HepG2 (cell line): Measurements from ENCODE around the gene KCTD15.

Source experiments
- HNRNPL ChIP-seq: fragments of 200-400 bp; formaldehyde crosslinking; IDR thresholded peaks from 2 replicates; pipeline ENCODE4 v1.6.1; 2017; ENCODE audit warnings: mild to moderate bottlenecking, low read depth, low read length
- MAFF ChIP-seq: IDR thresholded peaks from 2 replicates; pipeline ENCODE4 v1.6.1; 2011; ENCODE audit warnings: low read depth, low read length, improper control_type of control experiment
- NR2C2 ChIP-seq: sonication (generic); formaldehyde crosslinking; IDR thresholded peaks from 2 replicates; pipeline ENCODE4 v1.4.0; 2020; ENCODE audit warnings: missing genetic modification reagents, mild to moderate bottlenecking, moderate library complexity, borderline replicate concordance
- POLR2A ChIP-seq, 2 experiments: IDR thresholded peaks; 2 replicates each; pipeline ENCODE4 v1.6.1; 2011; ENCODE audit warnings: low read depth in 2 of 2, low read length in 2 of 2, mild to moderate bottlenecking in 1 of 2, moderate library complexity in 1 of 2; ENCODE audit not compliant: insufficient read depth in 1 of 2
- SALL1 ChIP-seq: sonication (generic); formaldehyde crosslinking; IDR thresholded peaks from 2 replicates; pipeline ENCODE4 v1.8.0; 2022; ENCODE audit warnings: mild to moderate bottlenecking, missing genetic modification reagents
- SMARCC2 ChIP-seq: fragments of 450-650 bp; IDR thresholded peaks from 2 replicates; pipeline ENCODE4 v1.6.1; 2017; ENCODE audit warnings: antibody characterized with exemption, mild to moderate bottlenecking
- XBP1 ChIP-seq: sonication (generic); formaldehyde crosslinking; IDR thresholded peaks from 2 replicates; pipeline ENCODE4 v1.5.0; 2020; ENCODE audit warnings: missing genetic modification reagents
- YEATS2 ChIP-seq: sonication (generic); formaldehyde crosslinking; IDR thresholded peaks from 2 replicates; pipeline ENCODE4 v1.4.0; 2020; ENCODE audit warnings: missing genetic modification reagents, borderline replicate concordance
- ZSCAN25 ChIP-seq: sonication (generic); formaldehyde crosslinking; IDR thresholded peaks from 2 replicates; pipeline ENCODE4 v1.8.0; 2022; ENCODE audit warnings: mild to moderate bottlenecking, missing genetic modification reagents
- ZSCAN9 ChIP-seq: IDR thresholded peaks from 2 replicates; pipeline ENCODE4 v1.6.1; 2016; ENCODE audit warnings: borderline replicate concordance
- TF ChIP-seq, protein P1 (sequence below): sonication (generic); formaldehyde crosslinking; IDR thresholded peaks from 2 replicates; pipeline ENCODE4 v1.4.0; 2020; ENCODE audit warnings: mild to moderate bottlenecking, missing genetic modification reagents, borderline replicate concordance
- TF ChIP-seq, protein P2 (sequence below): sonication (generic); formaldehyde crosslinking; IDR thresholded peaks from 2 replicates; pipeline ENCODE4 v1.4.0; 2020; ENCODE audit warnings: mild to moderate bottlenecking, low read depth, missing genetic modification reagents

DNA sequence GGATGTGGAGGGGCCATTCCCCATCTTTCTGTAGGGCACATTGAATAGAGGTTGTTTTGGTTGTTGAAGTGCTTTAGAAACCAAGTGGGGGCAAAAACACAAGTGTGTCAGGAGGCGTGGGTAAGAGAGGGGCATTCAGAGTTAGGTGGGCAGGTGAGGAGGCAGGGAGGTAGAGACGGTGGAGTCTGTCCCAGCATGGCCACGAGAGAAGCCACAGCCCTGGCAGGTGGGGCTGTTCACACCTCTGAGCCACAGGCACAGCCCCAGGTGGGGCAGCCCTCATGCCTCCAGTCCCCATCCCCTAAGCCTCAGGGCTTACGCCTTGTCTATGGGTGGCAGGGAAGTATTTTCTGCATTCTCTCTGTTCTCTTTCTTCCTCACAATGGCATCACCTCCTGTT lies 43.7 kb downstream of the KCTD15 start:
- TF ChIP-seq NR2C2 (no peak), ZSCAN9 (CRISPR knock-in tag) (no peak), ZSCAN25 (CRISPR knock-in tag) (no peak), SMARCC2 (no peak), YEATS2 (CRISPR knock-in tag) (no peak), HNRNPL (no peak), XBP1 (no peak), SALL1 (CRISPR knock-in tag) (no peak), POLR2A (IDR thresholded peaks at IDR 0.05; ENCODE audit: insufficient read depth in 1 of 2, low read depth in 2 of 2, low read length in 2 of 2) (no peak), MAFF (no peak)
- TF ChIP-seq, protein P1, sequence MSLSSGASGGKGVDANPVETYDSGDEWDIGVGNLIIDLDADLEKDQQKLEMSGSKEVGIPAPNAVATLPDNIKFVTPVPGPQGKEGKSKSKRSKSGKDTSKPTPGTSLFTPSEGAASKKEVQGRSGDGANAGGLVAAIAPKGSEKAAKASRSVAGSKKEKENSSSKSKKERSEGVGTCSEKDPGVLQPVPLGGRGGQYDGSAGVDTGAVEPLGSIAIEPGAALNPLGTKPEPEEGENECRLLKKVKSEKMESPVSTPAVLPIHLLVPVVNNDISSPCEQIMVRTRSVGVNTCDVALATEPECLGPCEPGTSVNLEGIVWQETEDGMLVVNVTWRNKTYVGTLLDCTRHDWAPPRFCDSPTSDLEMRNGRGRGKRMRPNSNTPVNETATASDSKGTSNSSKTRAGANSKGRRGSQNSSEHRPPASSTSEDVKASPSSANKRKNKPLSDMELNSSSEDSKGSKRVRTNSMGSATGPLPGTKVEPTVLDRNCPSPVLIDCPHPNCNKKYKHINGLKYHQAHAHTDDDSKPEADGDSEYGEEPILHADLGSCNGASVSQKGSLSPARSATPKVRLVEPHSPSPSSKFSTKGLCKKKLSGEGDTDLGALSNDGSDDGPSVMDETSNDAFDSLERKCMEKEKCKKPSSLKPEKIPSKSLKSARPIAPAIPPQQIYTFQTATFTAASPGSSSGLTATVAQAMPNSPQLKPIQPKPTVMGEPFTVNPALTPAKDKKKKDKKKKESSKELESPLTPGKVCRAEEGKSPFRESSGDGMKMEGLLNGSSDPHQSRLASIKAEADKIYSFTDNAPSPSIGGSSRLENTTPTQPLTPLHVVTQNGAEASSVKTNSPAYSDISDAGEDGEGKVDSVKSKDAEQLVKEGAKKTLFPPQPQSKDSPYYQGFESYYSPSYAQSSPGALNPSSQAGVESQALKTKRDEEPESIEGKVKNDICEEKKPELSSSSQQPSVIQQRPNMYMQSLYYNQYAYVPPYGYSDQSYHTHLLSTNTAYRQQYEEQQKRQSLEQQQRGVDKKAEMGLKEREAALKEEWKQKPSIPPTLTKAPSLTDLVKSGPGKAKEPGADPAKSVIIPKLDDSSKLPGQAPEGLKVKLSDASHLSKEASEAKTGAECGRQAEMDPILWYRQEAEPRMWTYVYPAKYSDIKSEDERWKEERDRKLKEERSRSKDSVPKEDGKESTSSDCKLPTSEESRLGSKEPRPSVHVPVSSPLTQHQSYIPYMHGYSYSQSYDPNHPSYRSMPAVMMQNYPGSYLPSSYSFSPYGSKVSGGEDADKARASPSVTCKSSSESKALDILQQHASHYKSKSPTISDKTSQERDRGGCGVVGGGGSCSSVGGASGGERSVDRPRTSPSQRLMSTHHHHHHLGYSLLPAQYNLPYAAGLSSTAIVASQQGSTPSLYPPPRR, result no peak
- TF ChIP-seq, protein P2, sequence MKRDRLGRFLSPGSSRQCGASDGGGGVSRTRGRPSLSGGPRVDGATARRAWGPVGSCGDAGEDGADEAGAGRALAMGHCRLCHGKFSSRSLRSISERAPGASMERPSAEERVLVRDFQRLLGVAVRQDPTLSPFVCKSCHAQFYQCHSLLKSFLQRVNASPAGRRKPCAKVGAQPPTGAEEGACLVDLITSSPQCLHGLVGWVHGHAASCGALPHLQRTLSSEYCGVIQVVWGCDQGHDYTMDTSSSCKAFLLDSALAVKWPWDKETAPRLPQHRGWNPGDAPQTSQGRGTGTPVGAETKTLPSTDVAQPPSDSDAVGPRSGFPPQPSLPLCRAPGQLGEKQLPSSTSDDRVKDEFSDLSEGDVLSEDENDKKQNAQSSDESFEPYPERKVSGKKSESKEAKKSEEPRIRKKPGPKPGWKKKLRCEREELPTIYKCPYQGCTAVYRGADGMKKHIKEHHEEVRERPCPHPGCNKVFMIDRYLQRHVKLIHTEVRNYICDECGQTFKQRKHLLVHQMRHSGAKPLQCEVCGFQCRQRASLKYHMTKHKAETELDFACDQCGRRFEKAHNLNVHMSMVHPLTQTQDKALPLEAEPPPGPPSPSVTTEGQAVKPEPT (CRISPR knock-in tag), result no peak
